Neural progenitor cell (in vitro differentiated cells): ENCODE measurements around the gene KCNH2.

Source experiments
- EZH2 ChIP-seq: fragments of 200-600 bp; sonication (generic); IDR thresholded peaks from 2 replicates; pipeline ENCODE4 v1.6.1; 2017; ENCODE audit warnings: antibody characterized with exemption, mild to moderate bottlenecking, moderate library complexity
- EZH2phosphoT487 ChIP-seq: fragments of 200-600 bp; sonication (generic); IDR thresholded peaks from 2 replicates; pipeline ENCODE4 v1.6.1; 2017; ENCODE audit warnings: antibody characterized with exemption
- TF ChIP-seq, protein P1 (sequence below): fragments of 200-600 bp; sonication (generic); IDR thresholded peaks from 2 replicates; pipeline ENCODE4 v1.5.1; 2017; ENCODE audit warnings: antibody characterized with exemption, mild to moderate bottlenecking

DNA sequence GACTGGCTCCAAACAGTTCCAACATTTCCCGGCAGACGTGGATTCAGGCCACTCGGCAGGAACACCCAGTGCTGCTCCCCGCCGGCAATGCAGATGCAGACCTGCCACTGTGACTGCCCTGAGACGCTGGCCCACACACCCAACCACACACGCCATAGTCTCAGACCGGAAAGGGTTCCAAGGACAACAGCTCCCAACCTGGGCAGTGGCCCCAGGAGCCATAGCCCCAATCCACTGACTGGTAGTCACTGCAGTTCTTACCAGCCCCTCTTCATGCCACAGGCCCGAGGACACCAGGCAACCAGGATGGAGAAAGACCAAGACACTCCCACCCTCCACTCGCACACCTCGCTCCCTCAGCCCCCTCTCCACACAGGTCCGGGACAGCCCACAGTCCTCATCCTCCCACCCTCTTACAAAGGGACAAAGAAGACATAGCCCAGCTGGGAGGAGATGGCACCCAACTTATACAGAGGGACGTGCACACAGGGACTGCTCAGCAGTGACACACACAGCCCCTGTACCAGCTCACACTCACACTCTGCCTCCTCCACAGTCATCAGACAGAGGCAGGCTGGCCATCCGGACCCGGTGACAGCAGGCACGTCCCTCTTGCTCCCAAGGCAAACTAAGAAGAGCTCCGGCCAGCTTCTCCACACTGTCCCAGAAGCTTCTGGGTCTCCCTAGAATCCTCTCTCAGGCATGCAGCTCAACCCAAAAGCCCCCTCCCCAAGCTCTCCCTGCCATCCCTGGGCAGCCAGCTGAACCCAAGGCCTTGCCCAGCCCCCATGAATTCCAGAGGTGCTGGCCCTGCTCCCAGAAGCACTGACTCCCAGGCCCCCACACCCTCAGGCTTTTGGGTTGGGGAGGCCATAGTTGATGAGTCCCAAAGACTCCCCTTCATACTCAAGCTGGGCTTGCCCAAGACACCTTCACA is 24.8 kb downstream of the KCNH2 start:
- TF ChIP-seq, protein P1, sequence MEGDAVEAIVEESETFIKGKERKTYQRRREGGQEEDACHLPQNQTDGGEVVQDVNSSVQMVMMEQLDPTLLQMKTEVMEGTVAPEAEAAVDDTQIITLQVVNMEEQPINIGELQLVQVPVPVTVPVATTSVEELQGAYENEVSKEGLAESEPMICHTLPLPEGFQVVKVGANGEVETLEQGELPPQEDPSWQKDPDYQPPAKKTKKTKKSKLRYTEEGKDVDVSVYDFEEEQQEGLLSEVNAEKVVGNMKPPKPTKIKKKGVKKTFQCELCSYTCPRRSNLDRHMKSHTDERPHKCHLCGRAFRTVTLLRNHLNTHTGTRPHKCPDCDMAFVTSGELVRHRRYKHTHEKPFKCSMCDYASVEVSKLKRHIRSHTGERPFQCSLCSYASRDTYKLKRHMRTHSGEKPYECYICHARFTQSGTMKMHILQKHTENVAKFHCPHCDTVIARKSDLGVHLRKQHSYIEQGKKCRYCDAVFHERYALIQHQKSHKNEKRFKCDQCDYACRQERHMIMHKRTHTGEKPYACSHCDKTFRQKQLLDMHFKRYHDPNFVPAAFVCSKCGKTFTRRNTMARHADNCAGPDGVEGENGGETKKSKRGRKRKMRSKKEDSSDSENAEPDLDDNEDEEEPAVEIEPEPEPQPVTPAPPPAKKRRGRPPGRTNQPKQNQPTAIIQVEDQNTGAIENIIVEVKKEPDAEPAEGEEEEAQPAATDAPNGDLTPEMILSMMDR: no peak
- TF ChIP-seq EZH2 (no peak), EZH2phosphoT487 (no peak)
